ENCODE results near the gene GALNT8.

The GALNT8 gene

DNA sequence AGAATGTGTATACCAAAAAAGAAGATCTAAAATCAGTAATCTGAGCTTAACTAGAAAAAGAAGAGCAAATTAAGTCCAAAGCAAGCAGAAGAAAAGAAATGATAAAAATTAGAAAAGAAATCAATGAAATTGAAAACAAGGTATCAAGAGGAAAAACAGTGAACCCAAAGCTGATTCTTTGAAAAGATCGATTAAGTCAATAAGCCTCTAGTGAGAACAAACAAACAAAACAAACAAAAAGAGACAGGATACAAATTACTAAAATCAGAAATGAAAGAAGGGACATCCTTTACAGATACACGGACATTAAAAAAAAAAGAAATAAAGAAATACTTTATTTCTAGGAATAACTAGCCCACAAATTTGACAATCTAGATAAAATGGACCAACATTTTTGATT is 12.9 kb upstream of the GALNT8 start:
- no peak for DNase-seq (ENCODE audit: low read depth in 1 of 2, low spot score in 1 of 2)
- TF ChIP-seq, protein P1, sequence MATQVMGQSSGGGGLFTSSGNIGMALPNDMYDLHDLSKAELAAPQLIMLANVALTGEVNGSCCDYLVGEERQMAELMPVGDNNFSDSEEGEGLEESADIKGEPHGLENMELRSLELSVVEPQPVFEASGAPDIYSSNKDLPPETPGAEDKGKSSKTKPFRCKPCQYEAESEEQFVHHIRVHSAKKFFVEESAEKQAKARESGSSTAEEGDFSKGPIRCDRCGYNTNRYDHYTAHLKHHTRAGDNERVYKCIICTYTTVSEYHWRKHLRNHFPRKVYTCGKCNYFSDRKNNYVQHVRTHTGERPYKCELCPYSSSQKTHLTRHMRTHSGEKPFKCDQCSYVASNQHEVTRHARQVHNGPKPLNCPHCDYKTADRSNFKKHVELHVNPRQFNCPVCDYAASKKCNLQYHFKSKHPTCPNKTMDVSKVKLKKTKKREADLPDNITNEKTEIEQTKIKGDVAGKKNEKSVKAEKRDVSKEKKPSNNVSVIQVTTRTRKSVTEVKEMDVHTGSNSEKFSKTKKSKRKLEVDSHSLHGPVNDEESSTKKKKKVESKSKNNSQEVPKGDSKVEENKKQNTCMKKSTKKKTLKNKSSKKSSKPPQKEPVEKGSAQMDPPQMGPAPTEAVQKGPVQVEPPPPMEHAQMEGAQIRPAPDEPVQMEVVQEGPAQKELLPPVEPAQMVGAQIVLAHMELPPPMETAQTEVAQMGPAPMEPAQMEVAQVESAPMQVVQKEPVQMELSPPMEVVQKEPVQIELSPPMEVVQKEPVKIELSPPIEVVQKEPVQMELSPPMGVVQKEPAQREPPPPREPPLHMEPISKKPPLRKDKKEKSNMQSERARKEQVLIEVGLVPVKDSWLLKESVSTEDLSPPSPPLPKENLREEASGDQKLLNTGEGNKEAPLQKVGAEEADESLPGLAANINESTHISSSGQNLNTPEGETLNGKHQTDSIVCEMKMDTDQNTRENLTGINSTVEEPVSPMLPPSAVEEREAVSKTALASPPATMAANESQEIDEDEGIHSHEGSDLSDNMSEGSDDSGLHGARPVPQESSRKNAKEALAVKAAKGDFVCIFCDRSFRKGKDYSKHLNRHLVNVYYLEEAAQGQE (IDR thresholded peaks at IDR 0.05; ENCODE audit: insufficient replicate concordance, low read depth), result no peak
- no peak for TF ChIP-seq SPI1 (IDR thresholded peaks at IDR 0.05; ENCODE audit: borderline replicate concordance, low read depth)
- no peak for TF ChIP-seq POLR2AphosphoS5 (IDR thresholded peaks at IDR 0.05; ENCODE audit: low read depth)
- TF ChIP-seq, protein P2, sequence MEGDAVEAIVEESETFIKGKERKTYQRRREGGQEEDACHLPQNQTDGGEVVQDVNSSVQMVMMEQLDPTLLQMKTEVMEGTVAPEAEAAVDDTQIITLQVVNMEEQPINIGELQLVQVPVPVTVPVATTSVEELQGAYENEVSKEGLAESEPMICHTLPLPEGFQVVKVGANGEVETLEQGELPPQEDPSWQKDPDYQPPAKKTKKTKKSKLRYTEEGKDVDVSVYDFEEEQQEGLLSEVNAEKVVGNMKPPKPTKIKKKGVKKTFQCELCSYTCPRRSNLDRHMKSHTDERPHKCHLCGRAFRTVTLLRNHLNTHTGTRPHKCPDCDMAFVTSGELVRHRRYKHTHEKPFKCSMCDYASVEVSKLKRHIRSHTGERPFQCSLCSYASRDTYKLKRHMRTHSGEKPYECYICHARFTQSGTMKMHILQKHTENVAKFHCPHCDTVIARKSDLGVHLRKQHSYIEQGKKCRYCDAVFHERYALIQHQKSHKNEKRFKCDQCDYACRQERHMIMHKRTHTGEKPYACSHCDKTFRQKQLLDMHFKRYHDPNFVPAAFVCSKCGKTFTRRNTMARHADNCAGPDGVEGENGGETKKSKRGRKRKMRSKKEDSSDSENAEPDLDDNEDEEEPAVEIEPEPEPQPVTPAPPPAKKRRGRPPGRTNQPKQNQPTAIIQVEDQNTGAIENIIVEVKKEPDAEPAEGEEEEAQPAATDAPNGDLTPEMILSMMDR (IDR thresholded peaks at IDR 0.05; ENCODE audit: insufficient read depth, low read length), result no peak
- no peak for TF ChIP-seq GABPA (IDR thresholded peaks at IDR 0.05; ENCODE audit: low read depth)
- no peak overlapping the region for H3K4me3 ChIP-seq (replicated peaks; ENCODE audit: insufficient read depth, low read length)
- no peak overlapping the region for H3K27ac ChIP-seq (replicated peaks)
- no peaks in the 10 kb centered on the region for H3K27me3 ChIP-seq (ENCODE audit: insufficient read depth, poor library complexity, severe bottlenecking)

DNA sequence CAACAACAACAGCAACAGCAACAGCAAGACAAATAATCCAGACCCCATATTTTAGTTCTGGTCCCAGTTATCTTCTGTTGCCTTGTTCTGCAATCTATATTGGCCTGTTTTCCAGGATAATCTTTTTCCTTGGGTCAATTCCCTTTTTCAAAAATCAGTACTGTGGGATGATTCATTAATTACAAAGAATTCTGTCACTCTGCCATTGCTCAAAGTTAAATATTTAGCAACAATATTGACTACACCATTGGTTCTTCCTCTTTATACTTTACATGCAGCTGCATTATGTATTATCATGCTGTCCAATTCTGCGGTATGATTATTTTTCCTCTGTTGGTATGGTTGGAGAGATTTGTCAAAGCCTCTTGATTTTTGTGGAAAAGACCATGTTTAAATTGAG is 10.1 kb upstream of the GALNT8 start:
- DNase-seq (ENCODE audit: low read depth in 1 of 2, low spot score in 1 of 2), result no peak
- Histone ChIP-seq H3K27me3 (ENCODE audit: insufficient read depth, poor library complexity, severe bottlenecking) (no peaks in the 10 kb centered on the region), H3K4me3 (replicated peaks; ENCODE audit: insufficient read depth, low read length) (no peak overlapping the region), H3K27ac (replicated peaks) (no peak overlapping the region)
- TF ChIP-seq GABPA (IDR thresholded peaks at IDR 0.05; ENCODE audit: low read depth) (no peak), POLR2AphosphoS5 (IDR thresholded peaks at IDR 0.05; ENCODE audit: low read depth) (no peak), SPI1 (IDR thresholded peaks at IDR 0.05; ENCODE audit: borderline replicate concordance, low read depth) (no peak)
- TF ChIP-seq, protein P1 (IDR thresholded peaks at IDR 0.05; ENCODE audit: insufficient replicate concordance, low read depth), result no peak
- TF ChIP-seq, protein P2 (IDR thresholded peaks at IDR 0.05; ENCODE audit: insufficient read depth, low read length), result no peak

DNA sequence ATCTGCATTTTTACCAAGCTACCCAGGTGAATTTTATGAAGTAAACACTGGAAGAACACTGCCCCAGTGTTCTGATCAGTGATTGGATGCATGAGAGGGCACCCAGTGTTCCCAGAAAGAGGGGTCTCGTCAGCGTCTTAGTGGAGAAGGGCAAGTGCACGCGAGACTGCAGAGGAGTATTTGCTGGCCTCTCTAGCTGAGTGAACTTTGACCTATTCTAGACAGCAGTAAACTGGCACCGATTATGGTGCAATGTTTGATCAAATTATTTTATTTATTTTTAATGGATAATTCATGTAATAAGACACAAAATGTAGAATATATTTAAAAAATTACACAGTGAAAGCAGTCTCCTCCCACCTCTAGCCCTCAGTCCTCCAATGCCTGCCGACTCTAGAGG is 5.3 kb upstream of the GALNT8 start:
- TF ChIP-seq POLR2AphosphoS5 (IDR thresholded peaks at IDR 0.05; ENCODE audit: low read depth) (no peak), SPI1 (IDR thresholded peaks at IDR 0.05; ENCODE audit: borderline replicate concordance, low read depth) (no peak), GABPA (IDR thresholded peaks at IDR 0.05; ENCODE audit: low read depth) (no peak)
- TF ChIP-seq, protein P1 (IDR thresholded peaks at IDR 0.05; ENCODE audit: insufficient replicate concordance, low read depth), result no peak
- TF ChIP-seq, protein P2 (IDR thresholded peaks at IDR 0.05; ENCODE audit: insufficient read depth, low read length), result no peak
- H3K27me3 ChIP-seq (ENCODE audit: insufficient read depth, poor library complexity, severe bottlenecking), result no peaks in the 10 kb centered on the region
- no peak overlapping the region for H3K27ac ChIP-seq (replicated peaks)
- no peak overlapping the region for H3K4me3 ChIP-seq (replicated peaks; ENCODE audit: insufficient read depth, low read length)
- DNase-seq (ENCODE audit: low read depth in 1 of 2, low spot score in 1 of 2), result no peak

Measured in HL-60 (cell line).